Endothelial cell (in vitro differentiated cells): ENCODE results near the gene L1TD1. TPM values are rescaled to one million over a fixed set of nuclear protein-coding genes. Genes with fewer than 3 reads are reported as not detected.
"Not testable (repeated sequence)": the region's sequence is repeated elsewhere in the genome, so short reads cannot be mapped to it uniquely, and the experiment has no call there.

Source experiments
- DNase-seq: peaks from one replicate; pipeline ENCODE4 v3.0.0; 2021; ENCODE audit warnings: low spot score
- H3K27ac Mint-ChIP-seq: one replicate; pipeline ENCODE4 v1.8.0; 2021; ENCODE audit warnings: mixed read lengths, inconsistent platforms; ENCODE audit not compliant: unreplicated experiment
- H3K27me3 Mint-ChIP-seq: one replicate; pipeline ENCODE4 v1.8.0; 2021; ENCODE audit warnings: mild to moderate bottlenecking, moderate library complexity, mixed read lengths, inconsistent platforms; ENCODE audit not compliant: unreplicated experiment
- H3K36me3 Mint-ChIP-seq: one replicate; pipeline ENCODE4 v1.8.0; 2021; ENCODE audit warnings: mild to moderate bottlenecking, low read depth, mixed read lengths, inconsistent platforms; ENCODE audit not compliant: unreplicated experiment
- H3K4me1 Mint-ChIP-seq: one replicate; pipeline ENCODE4 v1.8.0; 2021; ENCODE audit warnings: mild to moderate bottlenecking, mixed read lengths, inconsistent platforms; ENCODE audit not compliant: unreplicated experiment
- H3K4me3 Mint-ChIP-seq: one replicate; pipeline ENCODE4 v1.8.0; 2021; ENCODE audit warnings: mild to moderate bottlenecking, mixed read lengths, inconsistent platforms; ENCODE audit not compliant: unreplicated experiment
- H3K9me3 Mint-ChIP-seq: one replicate; pipeline ENCODE4 v1.8.0; 2021; ENCODE audit warnings: mixed read lengths, inconsistent platforms; ENCODE audit not compliant: unreplicated experiment
- total RNA-seq: library from RNA; stranded (reverse); fragmentation: NEBNext Ultra II Directional; extraction: Animal tissue kit (Norgen Biotek cat#: 25700); gene quantifications from one replicate; pipeline ENCODE4 v1.2.1, GENCODE V29; 2021; ENCODE audit not compliant: unreplicated experiment
- TF ChIP-seq, protein P1 (sequence below): fragments of 200-600 bp; sonication (generic); IDR thresholded peaks from one replicate; pipeline ENCODE4 v1.5.0; 2021; ENCODE audit warnings: antibody characterized with exemption; ENCODE audit not compliant: unreplicated experiment

The L1TD1 gene
- total RNA-seq, 1 donor from 2014 or later, result 50.1 TPM

DNA sequence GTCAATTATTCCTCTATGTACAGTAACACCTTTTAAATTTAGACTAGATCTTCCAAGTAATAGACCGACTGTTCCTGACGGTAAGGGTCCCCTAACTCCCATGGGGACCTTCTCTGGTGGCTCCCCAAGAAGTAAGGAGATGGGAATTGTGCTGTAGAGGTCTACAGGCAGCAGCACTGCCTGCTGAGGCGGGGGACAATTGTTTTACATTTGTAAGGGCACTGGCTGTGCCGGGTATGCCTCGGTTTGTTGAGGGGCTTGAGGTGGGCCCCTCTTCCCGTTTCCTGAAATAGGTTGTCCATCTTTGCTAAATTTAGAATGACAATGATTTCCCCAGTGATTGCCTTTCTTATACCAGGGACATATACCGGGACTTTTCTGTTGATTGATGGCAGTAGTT lies 13.1 kb upstream of the L1TD1 start:
- peak overlapping the region; percentile 81 for H3K27ac Mint-ChIP-seq
- no peaks in the 10 kb centered on the region for H3K27me3 Mint-ChIP-seq
- TF ChIP-seq, protein P1, sequence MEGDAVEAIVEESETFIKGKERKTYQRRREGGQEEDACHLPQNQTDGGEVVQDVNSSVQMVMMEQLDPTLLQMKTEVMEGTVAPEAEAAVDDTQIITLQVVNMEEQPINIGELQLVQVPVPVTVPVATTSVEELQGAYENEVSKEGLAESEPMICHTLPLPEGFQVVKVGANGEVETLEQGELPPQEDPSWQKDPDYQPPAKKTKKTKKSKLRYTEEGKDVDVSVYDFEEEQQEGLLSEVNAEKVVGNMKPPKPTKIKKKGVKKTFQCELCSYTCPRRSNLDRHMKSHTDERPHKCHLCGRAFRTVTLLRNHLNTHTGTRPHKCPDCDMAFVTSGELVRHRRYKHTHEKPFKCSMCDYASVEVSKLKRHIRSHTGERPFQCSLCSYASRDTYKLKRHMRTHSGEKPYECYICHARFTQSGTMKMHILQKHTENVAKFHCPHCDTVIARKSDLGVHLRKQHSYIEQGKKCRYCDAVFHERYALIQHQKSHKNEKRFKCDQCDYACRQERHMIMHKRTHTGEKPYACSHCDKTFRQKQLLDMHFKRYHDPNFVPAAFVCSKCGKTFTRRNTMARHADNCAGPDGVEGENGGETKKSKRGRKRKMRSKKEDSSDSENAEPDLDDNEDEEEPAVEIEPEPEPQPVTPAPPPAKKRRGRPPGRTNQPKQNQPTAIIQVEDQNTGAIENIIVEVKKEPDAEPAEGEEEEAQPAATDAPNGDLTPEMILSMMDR, result no peak
- H3K4me3 Mint-ChIP-seq, result no peak overlapping the region
- DNase-seq, result no peak
- no peaks in the 10 kb centered on the region for H3K36me3 Mint-ChIP-seq
- H3K9me3 Mint-ChIP-seq, result no peaks in the 10 kb centered on the region
- peaks cover 55% of the 10 kb centered on the region for H3K4me1 Mint-ChIP-seq

DNA sequence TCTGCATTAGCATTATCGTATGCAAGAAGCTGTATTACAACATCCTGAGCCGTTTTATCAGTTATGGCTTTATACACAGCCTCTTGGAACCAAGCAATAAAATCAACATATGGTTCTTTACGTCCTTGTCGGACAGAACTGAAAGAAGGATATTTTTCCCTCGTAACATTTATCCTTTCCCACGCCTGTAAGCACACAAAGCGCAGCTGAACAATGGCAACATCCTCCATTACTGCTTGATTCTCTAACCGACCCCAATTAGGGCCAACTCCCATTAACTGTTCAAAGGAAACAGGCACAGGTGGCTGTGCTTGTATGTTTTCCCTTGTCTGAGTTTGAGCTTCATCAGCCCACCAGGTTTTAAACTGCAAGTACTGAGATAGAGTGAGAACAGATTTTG lies 12.5 kb upstream of the L1TD1 start:
- Mint-ChIP-seq H3K4me3 (peak overlapping the region; percentile 16), H3K4me1 (peaks cover 55% of the 10 kb centered on the region), H3K27ac (peak overlapping the region; percentile 81)
- not testable (repeated sequence) for H3K27me3 Mint-ChIP-seq, H3K36me3 Mint-ChIP-seq, H3K9me3 Mint-ChIP-seq, DNase-seq

DNA sequence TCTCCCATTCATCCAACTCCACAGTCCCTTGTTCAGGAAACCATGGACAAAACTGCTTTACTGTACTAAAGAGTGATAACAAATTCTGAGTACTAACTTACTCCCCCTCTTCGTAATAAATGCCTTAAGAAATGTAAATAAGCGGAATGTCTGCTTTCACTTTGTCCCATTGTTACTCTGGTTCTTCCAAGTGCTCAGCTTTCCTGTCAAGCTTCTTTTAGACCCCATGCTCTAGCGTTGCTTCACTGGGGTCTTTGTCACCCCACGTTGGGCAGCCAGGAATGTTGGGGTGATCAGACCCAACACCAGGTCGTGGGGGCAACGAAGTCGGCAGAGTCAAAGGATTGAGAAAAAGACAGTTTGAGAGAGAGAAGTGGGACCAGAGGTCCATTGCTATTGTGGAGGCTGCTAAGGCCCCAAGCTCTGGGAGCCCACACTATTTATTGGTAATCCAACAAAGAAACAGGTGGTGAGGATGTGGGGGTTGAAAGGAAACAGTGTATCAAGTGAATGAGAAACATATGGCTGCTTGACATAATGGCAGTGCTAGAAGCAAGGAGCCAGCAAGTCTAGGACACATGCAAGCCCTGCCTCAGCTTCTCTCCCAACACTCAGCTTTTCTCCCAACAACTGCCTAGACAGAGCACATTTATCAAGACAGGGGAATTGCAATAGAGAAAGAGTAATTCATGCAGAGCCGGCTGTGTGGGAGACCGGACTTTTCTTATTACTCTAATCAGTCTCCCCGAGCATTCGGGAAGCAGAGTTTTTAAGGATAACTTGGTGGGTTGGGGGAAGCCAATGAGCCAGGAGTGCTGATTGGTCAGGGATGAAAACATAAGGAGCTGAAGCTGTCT lies 11.3 kb upstream of the L1TD1 start:
- H3K36me3 Mint-ChIP-seq, H3K27me3 Mint-ChIP-seq, DNase-seq, H3K9me3 Mint-ChIP-seq: not testable (repeated sequence)
- Mint-ChIP-seq H3K4me1 (peaks cover 49% of the 10 kb centered on the region), H3K27ac (peak overlapping the region; percentile 90), H3K4me3 (peak overlapping the region; percentile 34)

DNA sequence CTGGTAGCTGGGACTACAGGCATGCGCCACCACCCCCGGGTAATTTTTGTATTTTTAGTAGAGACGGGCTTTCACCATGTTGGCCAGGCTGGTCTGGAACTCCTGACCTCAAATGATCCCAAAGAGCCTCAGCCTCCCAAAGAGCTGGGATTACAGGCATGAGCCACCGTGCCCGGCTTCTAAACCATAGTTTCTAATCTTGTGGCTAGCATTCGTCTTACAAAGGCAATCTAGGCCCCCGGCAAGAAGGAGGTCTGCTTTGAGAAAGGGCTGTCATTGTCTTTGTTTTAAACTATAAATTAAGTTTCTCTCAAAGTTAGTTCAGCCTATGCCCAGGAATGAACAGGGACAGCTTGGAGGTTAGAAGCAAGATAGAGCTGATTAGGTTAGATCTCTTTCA lies 10.3 kb upstream of the L1TD1 start:
- Mint-ChIP-seq H3K36me3 (no peaks in the 10 kb centered on the region), H3K9me3 (no peaks in the 10 kb centered on the region), H3K4me1 (peaks cover 44% of the 10 kb centered on the region), H3K27ac (no peak overlapping the region), H3K27me3 (no peaks in the 10 kb centered on the region), H3K4me3 (no peak overlapping the region)
- DNase-seq, result no peak
- TF ChIP-seq, protein P1, result no peak

DNA sequence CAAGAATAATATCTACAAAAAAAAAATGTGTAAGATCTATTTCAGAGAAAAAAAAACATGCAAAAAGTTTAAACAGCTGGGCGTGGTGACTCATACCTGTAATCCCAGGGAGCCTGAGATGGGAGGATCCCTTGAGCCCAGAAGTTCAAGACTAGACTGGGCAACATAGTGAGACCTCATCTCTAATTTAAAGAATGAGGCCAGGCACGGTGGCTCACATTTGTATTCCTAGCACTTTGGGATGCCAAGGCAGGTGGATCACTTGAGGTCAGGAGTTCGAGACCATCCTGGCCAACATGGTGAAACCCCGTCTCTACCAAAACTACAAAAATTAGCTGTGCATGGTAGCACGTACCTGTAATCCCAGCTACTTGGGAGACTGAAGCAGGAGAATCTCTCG lies 9.4 kb upstream of the L1TD1 start:
- H3K27ac Mint-ChIP-seq, DNase-seq, H3K27me3 Mint-ChIP-seq, H3K36me3 Mint-ChIP-seq, H3K9me3 Mint-ChIP-seq, H3K4me3 Mint-ChIP-seq: not testable (repeated sequence)
- peaks cover 35% of the 10 kb centered on the region for H3K4me1 Mint-ChIP-seq

DNA sequence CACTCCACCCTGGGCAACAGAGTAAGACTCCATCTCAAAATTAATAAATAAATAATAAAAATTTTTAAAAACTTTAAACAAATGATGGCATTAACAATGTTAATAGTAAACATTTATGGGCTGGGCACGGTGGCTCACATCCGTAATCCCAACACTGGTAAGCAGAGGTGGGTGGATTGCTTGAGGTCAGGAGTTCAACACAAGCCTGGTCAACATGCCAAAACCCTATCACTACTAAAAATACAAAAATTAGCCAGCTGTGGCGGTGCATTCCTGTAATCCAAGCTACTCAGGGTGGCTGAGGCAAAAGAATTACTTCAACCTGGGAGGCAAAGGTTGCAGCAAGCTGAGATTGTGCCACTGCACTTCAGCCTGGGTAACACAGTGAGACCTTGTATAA lies 9.0 kb upstream of the L1TD1 start:
- Mint-ChIP-seq H3K4me1 (peaks cover 31% of the 10 kb centered on the region), H3K9me3 (no peaks in the 10 kb centered on the region), H3K27me3 (no peaks in the 10 kb centered on the region), H3K4me3 (no peak overlapping the region), H3K36me3 (no peaks in the 10 kb centered on the region), H3K27ac (no peak overlapping the region)
- TF ChIP-seq, protein P1, result no peak
- no peak for DNase-seq
